Keratinocyte (primary cell): ENCODE measurements around the gene LCK. TPM values are rescaled to one million over a fixed set of nuclear protein-coding genes. Genes with fewer than 3 reads are reported as not detected.

Experiments used
- DNase-seq: peaks from one replicate; pipeline ENCODE4 v3.0.0-alpha.2; 2011; ENCODE audit warnings: low read depth, missing footprints, low spot score
- FAIRE-seq: peaks from 2 replicates; lab custom pipeline; 2011; peaks lifted over from hg19 to GRCh38; lab: Jason Lieb, UNC
- H2AFZ ChIP-seq: 2 replicates; pipeline ENCODE4 v1.6.0; 2012; ENCODE audit warnings: low read length, control low read depth, inconsistent platforms; ENCODE audit not compliant: control insufficient read depth
- H3K27ac ChIP-seq: 2 replicates; pipeline ENCODE4 v1.5.1; 2011; ENCODE audit warnings: low read length; ENCODE audit not compliant: control insufficient read depth, insufficient read depth
- H3K27me3 ChIP-seq: 3 replicates; pipeline ENCODE4 v1.6.0; 2011; ENCODE audit warnings: low read length; ENCODE audit not compliant: control insufficient read depth, insufficient read depth; ENCODE audit errors: extremely low read depth
- H3K36me3 ChIP-seq, 2 experiments: 2 replicates in 1 of 2; 3 replicates in 1 of 2; pipeline ENCODE4 v1.5.1; 2011; ENCODE audit warnings: low read length in 2 of 2, mild to moderate bottlenecking in 1 of 2; ENCODE audit not compliant: control insufficient read depth in 2 of 2, insufficient read depth in 2 of 2; ENCODE audit errors: extremely low read depth in 1 of 2
- H3K4me1 ChIP-seq: 3 replicates; pipeline ENCODE4 v1.5.1; 2011; ENCODE audit warnings: low read length; ENCODE audit not compliant: control insufficient read depth, insufficient read depth; ENCODE audit errors: extremely low read depth
- H3K4me2 ChIP-seq: 3 replicates; pipeline ENCODE4 v1.6.0; 2011; ENCODE audit warnings: low read depth, low read length; ENCODE audit not compliant: control insufficient read depth, insufficient read depth; ENCODE audit errors: extremely low read depth
- H3K4me3 ChIP-seq, 3 experiments: fragments of 200-600 bp in 1 of 3; sonication (generic) in 1 of 3; 2 replicates in 2 of 3; 3 replicates in 1 of 3; pipeline ENCODE4 v1.5.1; 2011 to 2016; ENCODE audit warnings: low read length in 3 of 3, mild to moderate bottlenecking in 3 of 3, control low read depth in 2 of 3, inconsistent platforms in 1 of 3, low read depth in 1 of 3, mixed read lengths in 1 of 3, mixed run types in 1 of 3, moderate library complexity in 1 of 3; ENCODE audit not compliant: control insufficient read depth in 2 of 3, insufficient read depth in 2 of 3; ENCODE audit errors: extremely low read depth in 1 of 3
- H3K79me2 ChIP-seq: 2 replicates; pipeline ENCODE4 v1.6.0; 2012; ENCODE audit warnings: low read length; ENCODE audit not compliant: control insufficient read depth, insufficient read depth
- H3K9ac ChIP-seq: 3 replicates; pipeline ENCODE4 v1.6.0; 2011; ENCODE audit warnings: low read length; ENCODE audit not compliant: control insufficient read depth, insufficient read depth; ENCODE audit errors: extremely low read depth
- H3K9me1 ChIP-seq: 3 replicates; pipeline ENCODE4 v1.6.0; 2011; ENCODE audit warnings: low read length; ENCODE audit not compliant: control insufficient read depth, insufficient read depth; ENCODE audit errors: extremely low read depth
- H3K9me3 ChIP-seq: 2 replicates; pipeline ENCODE4 v1.5.1; 2012; ENCODE audit warnings: low read depth, low read length; ENCODE audit not compliant: control insufficient read depth
- H4K20me1 ChIP-seq: 3 replicates; pipeline ENCODE4 v1.6.0; 2011; ENCODE audit warnings: low read length; ENCODE audit not compliant: control insufficient read depth, insufficient read depth; ENCODE audit errors: extremely low read depth
- CTCF ChIP-seq, 3 experiments: IDR thresholded peaks in 1 of 3; conservative IDR thresholded peaks in 1 of 3; optimal IDR thresholded peaks in 1 of 3; 2 replicates in 2 of 3; 3 replicates in 1 of 3; pipeline versions ENCODE3 to v1.5.1; 2011; ENCODE audit warnings: low read length in 3 of 3, mild to moderate bottlenecking in 3 of 3, moderate library complexity in 2 of 3, control low read depth in 1 of 3, inconsistent platforms in 1 of 3; ENCODE audit not compliant: insufficient read depth in 2 of 3; ENCODE audit errors: extremely low read depth in 1 of 3
- EZH2 ChIP-seq: IDR thresholded peaks from one replicate; pipeline ENCODE4 v1.6.1; 2012; ENCODE audit warnings: inconsistent platforms, mild to moderate bottlenecking, low read length, moderate library complexity
- dilution Hi-C: fragments of 300-500 bp; cut with MboI; formaldehyde crosslinking; loops from one replicate; pipeline ENCODE4 v1.7.0; 2020; ENCODE audit warnings: low sequenced_read_pairs; ENCODE audit not compliant: extremely low pct_ligation_motif_present
- polyA plus RNA-seq, 5 experiments: library from polyadenylated mRNA; depleted of rRNA in 3 of 5; stranded (reverse) in 3 of 5; stranded (forward) in 1 of 5; unstranded in 1 of 5; fragments of >200 nt; gene quantifications; 1 replicate in 1 of 5; 2 replicates in 3 of 5; 3 replicates in 1 of 5; pipeline versions ENCODE4 v1.2.1 to v1.2.3, GENCODE V29; 2011 to 2012; ENCODE audit warnings: missing spikeins in 2 of 5, low read depth in 1 of 5, low replicate concordance in 1 of 5

Gene LCK
- polyA plus RNA-seq, 1 donor (not counting 4 experiments of a cell fraction or from before 2014, with no cell fraction given): 0.16 TPM

GRCh38 chr1:32332290-32333079, 81.4 kb downstream of the LCK start:
- H3K9me3 ChIP-seq: no peaks in the 10 kb centered on the region
- H3K4me2 ChIP-seq: no peak overlapping the region
- dilution Hi-C loops: no loop called here
- H3K4me3 ChIP-seq: no peak overlapping the region
- no peaks in the 10 kb centered on the region for H3K79me2 ChIP-seq
- H3K4me1 ChIP-seq: peaks cover 19% of the 10 kb centered on the region
- no peak for FAIRE-seq
- TF ChIP-seq CTCF (optimal IDR thresholded peaks at IDR 0.05 in 1 of 3, IDR thresholded peaks at IDR 0.05 in 1 of 3, conservative IDR thresholded peaks at IDR 0.05 in 1 of 3; ENCODE audit: extremely low read depth in 1 of 3, insufficient read depth in 2 of 3, low read length in 3 of 3) (no peak), EZH2 (no peak)
- peaks cover 19 to 29% of the 10 kb centered on the region in 2 experiments for H3K36me3 ChIP-seq
- H3K27ac ChIP-seq: no peak overlapping the region
- DNase-seq: no peak
- H3K27me3 ChIP-seq: peaks cover 14% of the 10 kb centered on the region
- peaks cover 2% of the 10 kb centered on the region for H4K20me1 ChIP-seq
- no peak overlapping the region for H3K9ac ChIP-seq
- H2AFZ ChIP-seq: no peak overlapping the region
- no peaks in the 10 kb centered on the region for H3K9me1 ChIP-seq

- DNase-seq: no peak
- Histone ChIP-seq H3K9me3 (no peaks in the 10 kb centered on the region), H3K4me1 (peaks cover 23% of the 10 kb centered on the region), H4K20me1 (peaks cover 2% of the 10 kb centered on the region), H2AFZ (no peak overlapping the region), H3K9me1 (no peaks in the 10 kb centered on the region), H3K9ac (no peak overlapping the region), H3K79me2 (no peaks in the 10 kb centered on the region), H3K36me3 (peaks cover 17 to 22% of the 10 kb centered on the region in 2 experiments), H3K4me3 (no peak overlapping the region), H3K27me3 (peaks cover 14% of the 10 kb centered on the region), H3K27ac (no peak overlapping the region), H3K4me2 (no peak overlapping the region)
- dilution Hi-C loops: no loop called here
- TF ChIP-seq CTCF (optimal IDR thresholded peaks at IDR 0.05 in 1 of 3, IDR thresholded peaks at IDR 0.05 in 1 of 3, conservative IDR thresholded peaks at IDR 0.05 in 1 of 3; ENCODE audit: extremely low read depth in 1 of 3, insufficient read depth in 2 of 3, low read length in 3 of 3): no peak
- no peak for TF ChIP-seq EZH2
- FAIRE-seq: no peak
Measured at GRCh38 chr1:32333251-32333963, 82.3 kb downstream of the LCK start.
